Kidney epithelial cell (primary cell): Measurements from ENCODE around the gene DCAF17. TPM values are rescaled to one million over a fixed set of nuclear protein-coding genes. Genes with fewer than 3 reads are reported as not detected.
"Not testable (repeated sequence)": the region's sequence is repeated elsewhere in the genome, so short reads cannot be mapped to it uniquely, and the experiment has no call there.

Experiments
- DNase-seq: peaks from one replicate; pipeline ENCODE4 v3.0.0-alpha.2; 2010; ENCODE audit warnings: low read depth
- H3K27me3 ChIP-seq: 2 replicates; pipeline ENCODE4 v1.6.0; 2011; ENCODE audit warnings: low read length; ENCODE audit not compliant: control insufficient read depth, insufficient read depth
- H3K36me3 ChIP-seq: 2 replicates; pipeline ENCODE4 v1.5.1; 2011; ENCODE audit warnings: low read length; ENCODE audit not compliant: control insufficient read depth, insufficient read depth
- H3K4me3 ChIP-seq: 2 replicates; pipeline ENCODE4 v1.5.1; 2011; ENCODE audit warnings: low read depth, mild to moderate bottlenecking, control low read depth, low read length
- total RNA-seq: library from RNA; depleted of rRNA; stranded (reverse); fragments of >200 nt; gene quantifications from 2 replicates; pipeline ENCODE4 v1.2.3, GENCODE V29; 2015
- TF ChIP-seq, protein P1 (sequence below): IDR thresholded peaks from 2 replicates; pipeline ENCODE4 v1.5.1; 2011; ENCODE audit warnings: mild to moderate bottlenecking, moderate library complexity, low read length, control low read depth, inconsistent platforms; ENCODE audit not compliant: insufficient read depth, poor library complexity, severe bottlenecking

DCAF17 gene
- total RNA-seq, 1 donor from 2014 or later = 18.5 TPM

DNA sequence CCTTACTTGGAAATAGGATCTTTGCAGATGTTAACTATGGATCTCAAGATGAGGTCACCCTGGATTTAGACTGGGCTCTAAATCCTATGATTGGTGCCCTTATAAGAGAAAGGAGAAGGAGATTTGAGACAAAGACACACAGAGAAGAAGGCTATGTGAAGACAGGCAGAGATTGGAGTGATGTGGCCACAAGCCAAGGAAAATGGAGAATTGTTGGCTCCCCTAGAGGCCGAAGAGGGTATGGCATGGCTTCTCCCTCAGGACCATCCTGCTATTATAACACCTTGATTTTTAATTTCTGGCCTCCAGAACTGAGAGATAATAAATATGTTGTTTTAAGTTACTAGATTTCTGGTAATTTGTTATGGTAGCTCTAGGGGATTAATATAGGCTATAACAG lies 95.9 kb downstream of the DCAF17 start:
- no peaks in the 10 kb centered on the region for H3K27me3 ChIP-seq

DNA sequence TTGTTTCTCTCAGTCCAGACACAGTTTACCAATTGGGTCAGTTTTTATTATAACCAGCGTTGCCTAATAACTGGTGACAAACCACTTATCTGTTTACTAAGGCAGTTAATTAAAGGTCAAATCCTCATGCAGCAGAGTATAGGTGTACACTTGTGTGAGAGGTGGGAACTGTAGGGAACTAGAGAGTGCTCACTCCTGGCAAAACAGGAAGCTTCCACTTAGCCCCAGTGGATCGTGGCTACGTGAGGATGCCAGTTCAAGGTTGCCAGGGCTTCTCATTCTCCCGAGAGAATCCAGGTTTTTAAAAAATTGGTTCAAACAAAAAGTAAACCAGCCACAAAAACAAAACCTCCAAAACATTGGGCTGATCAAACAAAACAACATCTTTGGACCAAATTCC lies 96.4 kb downstream of the DCAF17 start:
- H3K4me3 ChIP-seq = no peak overlapping the region
- TF ChIP-seq, protein P1, sequence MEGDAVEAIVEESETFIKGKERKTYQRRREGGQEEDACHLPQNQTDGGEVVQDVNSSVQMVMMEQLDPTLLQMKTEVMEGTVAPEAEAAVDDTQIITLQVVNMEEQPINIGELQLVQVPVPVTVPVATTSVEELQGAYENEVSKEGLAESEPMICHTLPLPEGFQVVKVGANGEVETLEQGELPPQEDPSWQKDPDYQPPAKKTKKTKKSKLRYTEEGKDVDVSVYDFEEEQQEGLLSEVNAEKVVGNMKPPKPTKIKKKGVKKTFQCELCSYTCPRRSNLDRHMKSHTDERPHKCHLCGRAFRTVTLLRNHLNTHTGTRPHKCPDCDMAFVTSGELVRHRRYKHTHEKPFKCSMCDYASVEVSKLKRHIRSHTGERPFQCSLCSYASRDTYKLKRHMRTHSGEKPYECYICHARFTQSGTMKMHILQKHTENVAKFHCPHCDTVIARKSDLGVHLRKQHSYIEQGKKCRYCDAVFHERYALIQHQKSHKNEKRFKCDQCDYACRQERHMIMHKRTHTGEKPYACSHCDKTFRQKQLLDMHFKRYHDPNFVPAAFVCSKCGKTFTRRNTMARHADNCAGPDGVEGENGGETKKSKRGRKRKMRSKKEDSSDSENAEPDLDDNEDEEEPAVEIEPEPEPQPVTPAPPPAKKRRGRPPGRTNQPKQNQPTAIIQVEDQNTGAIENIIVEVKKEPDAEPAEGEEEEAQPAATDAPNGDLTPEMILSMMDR = no peak
- no peak for DNase-seq
- H3K27me3 ChIP-seq = no peaks in the 10 kb centered on the region
- H3K36me3 ChIP-seq = no peaks in the 10 kb centered on the region

More for the DNA sequence above, 95.9 kb downstream of the DCAF17 start:
- TF ChIP-seq, protein P1 = peak; percentile 55
- DNase-seq = no peak
- no peak overlapping the region for H3K4me3 ChIP-seq
- no peaks in the 10 kb centered on the region for H3K36me3 ChIP-seq

DNA sequence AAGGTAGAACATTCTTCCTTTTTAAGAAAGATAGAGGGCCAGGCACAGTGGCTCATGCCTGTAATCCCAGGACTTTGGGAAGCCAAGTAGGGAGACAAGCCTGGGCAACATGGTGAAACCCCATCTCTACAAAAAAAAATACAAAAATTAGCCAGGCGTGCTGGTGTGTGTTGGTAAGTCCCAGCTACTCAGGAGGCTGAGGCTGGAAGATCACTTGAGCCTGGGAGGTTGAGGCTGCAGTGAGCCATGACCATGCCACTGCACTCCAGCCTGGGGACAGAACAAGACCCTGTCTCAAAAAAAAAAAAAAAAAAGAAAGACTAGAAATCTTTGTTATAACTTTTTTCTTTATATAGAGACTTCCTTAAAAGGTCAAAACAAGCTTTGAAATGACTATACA lies 96.8 kb downstream of the DCAF17 start:
- not testable (repeated sequence) for DNase-seq, H3K27me3 ChIP-seq, H3K4me3 ChIP-seq, H3K36me3 ChIP-seq

DNA sequence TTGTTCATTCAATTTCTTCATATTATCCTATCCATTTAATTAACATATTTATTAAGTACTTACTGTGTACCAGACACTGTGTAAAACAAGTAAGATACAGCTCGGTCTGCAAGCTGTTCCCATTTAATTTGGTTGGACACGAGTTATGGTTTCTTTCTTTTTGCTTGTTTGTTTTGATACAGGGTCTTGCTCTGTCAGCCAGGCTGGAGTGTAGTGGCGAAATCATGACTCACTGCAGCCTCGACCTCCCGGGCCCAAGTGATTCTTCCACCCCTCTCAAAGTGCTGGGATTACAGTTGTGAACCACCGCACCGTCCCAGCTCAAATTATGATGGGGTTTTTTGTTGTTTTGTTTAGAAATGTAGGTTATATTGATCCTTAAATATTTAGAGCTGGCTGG lies 97.3 kb downstream of the DCAF17 start:
- Histone ChIP-seq H3K4me3 (no peak overlapping the region), H3K36me3 (no peaks in the 10 kb centered on the region), H3K27me3 (no peaks in the 10 kb centered on the region)
- no peak for DNase-seq
- TF ChIP-seq, protein P1 = no peak

DNA sequence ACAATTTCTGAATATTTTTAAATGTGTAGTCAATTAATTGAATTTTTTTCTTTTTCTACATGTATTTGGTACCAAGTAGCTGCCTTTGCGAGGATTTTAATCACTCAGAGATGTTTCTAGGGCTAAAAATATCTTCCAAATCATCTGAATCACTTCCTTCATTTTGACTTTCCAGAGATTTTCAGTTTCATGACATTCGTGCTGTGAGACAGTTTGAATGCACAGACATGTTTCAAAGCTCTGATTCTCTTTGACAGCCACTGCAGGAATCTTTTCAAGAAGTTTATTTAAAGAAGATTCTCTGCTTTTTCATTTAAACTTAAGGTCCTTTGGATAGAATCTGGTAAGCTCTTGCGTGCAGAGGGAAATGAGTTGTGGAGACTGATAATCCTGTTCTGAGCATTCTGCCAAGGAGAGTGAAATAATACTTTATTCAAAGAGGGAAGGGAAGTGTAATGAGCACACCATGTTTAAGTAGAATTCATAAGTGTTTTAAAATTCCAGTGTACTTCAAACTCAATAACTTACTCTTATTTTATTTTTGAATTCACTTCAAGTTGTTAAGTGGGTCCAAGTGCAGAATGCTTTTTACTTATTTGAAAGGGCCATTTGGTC lies 97.9 kb downstream of the DCAF17 start:
- H3K4me3 ChIP-seq = no peak overlapping the region
- H3K36me3 ChIP-seq = no peaks in the 10 kb centered on the region
- TF ChIP-seq, protein P1 = no peak
- DNase-seq = no peak
- H3K27me3 ChIP-seq = no peaks in the 10 kb centered on the region

DNA sequence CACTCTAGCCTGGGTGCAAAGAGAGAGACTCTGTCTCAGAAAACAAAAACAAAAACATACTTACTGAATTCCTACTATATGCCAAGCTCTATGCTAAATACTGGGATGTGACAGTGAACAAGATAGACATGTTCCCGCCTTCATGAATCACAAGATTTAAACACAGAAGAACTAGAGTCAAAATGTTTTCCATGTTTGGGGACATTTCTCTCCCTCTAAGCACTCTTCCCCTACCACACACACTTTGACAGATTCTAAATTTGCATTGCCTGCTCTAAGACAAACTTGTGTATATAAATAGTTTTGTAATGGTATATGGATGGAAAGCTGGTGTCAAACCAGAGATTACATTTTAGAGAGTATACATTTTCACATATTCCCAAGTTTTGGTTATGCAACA lies 99.3 kb downstream of the DCAF17 start:
- Histone ChIP-seq H3K4me3 (no peak overlapping the region), H3K27me3 (no peaks in the 10 kb centered on the region), H3K36me3 (no peaks in the 10 kb centered on the region)
- TF ChIP-seq, protein P1 = no peak
- no peak for DNase-seq

Other genes starting within 250 kb of the DCAF17 start
- 26.6 and 26.7 TPM in 2 replicates for gene METTL8, start 236 bp upstream of the DCAF17 start, total RNA-seq
- gene CYBRD1, start 88.2 kb downstream of the DCAF17 start, total RNA-seq = 6.8 and 8.8 TPM in 2 replicates